RWPE1 (cell line): ENCODE measurements around the gene ERCC8.
A peak's percentile ranks its signal among the peaks of the same experiment; 100 is the strongest.

ENCODE experiments used
- CTCF ChIA-PET: fragments of 350-600 bp; sonication (Branson Sonifier 250); formaldehyde crosslinking; extraction: SDS; loops from one replicate; lab custom pipeline; 2021; lab: Yijun Ruan, JAX
- POLR2A ChIA-PET: fragments of 400-600 bp; formaldehyde crosslinking; extraction: SDS; loops from one replicate; lab custom pipeline; 2020; ENCODE audit warnings: antibody characterized with exemption; ENCODE audit not compliant: low non-redundant PET; lab: Yijun Ruan, JAX
- DNase-seq: peaks from one replicate; pipeline ENCODE4 v3.0.0; 2012; ENCODE audit warnings: low spot score
- H3K27ac ChIP-seq: fragments of 450-650 bp; 2 replicates; pipeline ENCODE4 v1.5.1; 2017
- CTCF ChIP-seq: fragments of 450-650 bp; conservative IDR thresholded peaks from 2 replicates; pipeline ENCODE4 v1.5.1; 2017; ENCODE audit warnings: low read depth, mild to moderate bottlenecking

ERCC8 gene

DNA sequence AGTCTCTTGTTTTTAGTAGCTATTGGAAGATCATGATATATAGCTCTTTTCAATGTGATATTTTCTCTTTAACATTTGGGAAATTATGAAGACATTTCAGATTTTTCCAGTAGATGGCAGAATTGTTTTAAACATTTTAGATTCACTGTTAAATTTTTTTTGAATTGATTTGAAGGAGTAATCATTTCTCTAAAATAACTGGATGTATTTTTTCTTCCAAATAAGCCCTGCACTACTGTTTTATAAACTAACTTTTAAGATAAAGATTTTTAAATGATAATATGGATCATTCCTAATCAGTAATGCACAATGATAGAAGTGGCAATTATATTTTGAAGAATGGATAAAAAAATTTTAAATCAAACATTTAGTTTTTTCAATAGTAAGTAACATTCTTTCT, 14.3 kb upstream of the ERCC8 start:
- no peak overlapping the region for H3K27ac ChIP-seq
- peak; percentile 50 for TF ChIP-seq CTCF
- peak; percentile 29 for DNase-seq
- CTCF ChIA-PET = interaction anchor here (0.6 to 1.1 kb wide), 4 partner anchors 45 to 272 kb away, joined by 3 to 4 read pairs (median 4); no protein-coding TSS in a partner anchor
- POLR2A ChIA-PET = no interaction called here

- TF ChIP-seq CTCF = no peak
- no peak for DNase-seq
- no peak overlapping the region for H3K27ac ChIP-seq
- POLR2A ChIA-PET = no interaction called here
- CTCF ChIA-PET = interaction anchor here (0.6 to 1.1 kb wide), 4 partner anchors 45 to 272 kb away, joined by 3 to 4 read pairs (median 4); no protein-coding TSS in a partner anchor
These were observed 13.8 kb upstream of the ERCC8 start for GRCh38 chr5:60958712-60959111.

DNA sequence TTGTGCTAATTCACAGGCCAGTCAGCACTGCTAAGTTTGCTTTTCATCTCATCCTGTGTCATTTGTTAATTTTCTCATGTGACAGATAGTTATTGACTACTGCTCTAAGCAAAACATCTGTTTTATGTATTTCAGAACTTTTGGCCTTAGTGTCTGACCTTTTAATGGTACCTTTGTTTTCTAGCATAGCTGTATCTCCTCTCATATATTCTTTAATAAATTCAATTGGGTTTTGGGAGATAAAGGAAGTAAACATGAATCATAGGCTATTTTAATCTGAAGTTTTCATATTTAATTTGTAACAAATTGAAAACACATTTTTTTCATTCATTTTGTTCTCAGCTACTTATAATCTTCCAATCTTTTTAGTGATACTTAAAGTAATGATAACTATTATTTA, 13.2 kb upstream of the ERCC8 start:
- POLR2A ChIA-PET = no interaction called here
- no peak for TF ChIP-seq CTCF
- DNase-seq = no peak
- H3K27ac ChIP-seq = no peak overlapping the region
- CTCF ChIA-PET = interaction anchor here (1.1 kb wide), 1 partner anchor 183 kb away, joined by 3 read pairs; no protein-coding TSS in a partner anchor

- no peak for TF ChIP-seq CTCF
- CTCF ChIA-PET = no interaction called here
- no peak overlapping the region for H3K27ac ChIP-seq
- POLR2A ChIA-PET = no interaction called here
- no peak for DNase-seq
These were observed 10.4 kb upstream of the ERCC8 start for GRCh38 chr5:60955239-60955638.

DNA sequence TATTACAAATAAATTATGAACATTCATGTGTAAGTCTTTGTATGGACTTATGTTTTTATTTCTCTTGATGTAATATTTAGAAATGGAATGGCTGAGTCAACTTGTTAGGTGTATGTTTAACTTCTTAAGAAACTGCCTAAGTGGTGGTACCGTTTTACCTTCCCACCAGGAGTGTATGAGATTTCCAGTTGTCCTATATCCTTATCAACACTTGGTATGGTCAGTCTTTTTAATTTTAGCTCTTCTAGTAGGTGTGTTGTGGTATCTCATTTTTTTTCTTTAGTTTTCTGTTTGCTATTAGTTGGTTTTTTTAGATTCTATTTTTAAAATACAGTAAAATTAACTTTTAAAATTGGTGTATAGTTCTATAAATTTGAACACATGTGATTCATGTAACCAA, 3.9 kb upstream of the ERCC8 start:
- no peak for TF ChIP-seq CTCF
- ChIA-PET CTCF (no interaction called here), POLR2A (no interaction called here)
- no peak overlapping the region for H3K27ac ChIP-seq
- DNase-seq = no peak

DNA sequence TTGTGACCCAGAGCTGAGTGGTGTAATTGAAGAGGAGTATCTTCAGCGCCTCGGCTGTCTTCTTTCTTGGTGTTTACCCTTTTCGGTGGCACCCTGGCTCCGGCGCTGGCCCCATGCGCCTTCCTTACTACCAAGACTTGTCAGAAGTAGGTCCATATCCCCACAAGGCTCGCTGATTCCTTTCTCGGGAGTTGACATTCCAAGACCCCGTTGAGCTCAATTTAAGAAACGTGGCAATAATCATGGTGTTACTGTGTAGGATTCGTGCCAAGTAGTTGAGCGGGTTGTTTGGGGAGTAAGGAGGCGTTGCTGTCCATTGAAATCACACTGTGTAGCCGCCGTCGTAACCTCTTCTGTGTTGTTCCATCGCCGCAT, 930 bp upstream of the ERCC8 start:
- peak; percentile 60 for DNase-seq
- H3K27ac ChIP-seq = peak overlapping the region; percentile 87
- ChIA-PET CTCF (interaction anchor here (0.7 to 1.2 kb wide), 3 partner anchors 16 to 386 kb away, joined by 3 to 8 read pairs (median 4); no protein-coding TSS in a partner anchor), POLR2A (no interaction called here)
- TF ChIP-seq CTCF = no peak
